GM21717 (cell line): ENCODE results near the gene ZNF658.
A peak's percentile ranks its signal among the peaks of the same experiment; 100 is the strongest.
"Not testable (repeated sequence)": the region's sequence is repeated elsewhere in the genome, so short reads cannot be mapped to it uniquely, and the experiment has no call there.

Experiments
- ATAC-seq: cut with Tn5 transposase; IDR thresholded peaks from one replicate; pipeline ENCODE4 v1.9.1; 2021; ENCODE audit warnings: mild to moderate bottlenecking, moderate library complexity; ENCODE audit not compliant: unreplicated experiment

ZNF658 gene

DNA sequence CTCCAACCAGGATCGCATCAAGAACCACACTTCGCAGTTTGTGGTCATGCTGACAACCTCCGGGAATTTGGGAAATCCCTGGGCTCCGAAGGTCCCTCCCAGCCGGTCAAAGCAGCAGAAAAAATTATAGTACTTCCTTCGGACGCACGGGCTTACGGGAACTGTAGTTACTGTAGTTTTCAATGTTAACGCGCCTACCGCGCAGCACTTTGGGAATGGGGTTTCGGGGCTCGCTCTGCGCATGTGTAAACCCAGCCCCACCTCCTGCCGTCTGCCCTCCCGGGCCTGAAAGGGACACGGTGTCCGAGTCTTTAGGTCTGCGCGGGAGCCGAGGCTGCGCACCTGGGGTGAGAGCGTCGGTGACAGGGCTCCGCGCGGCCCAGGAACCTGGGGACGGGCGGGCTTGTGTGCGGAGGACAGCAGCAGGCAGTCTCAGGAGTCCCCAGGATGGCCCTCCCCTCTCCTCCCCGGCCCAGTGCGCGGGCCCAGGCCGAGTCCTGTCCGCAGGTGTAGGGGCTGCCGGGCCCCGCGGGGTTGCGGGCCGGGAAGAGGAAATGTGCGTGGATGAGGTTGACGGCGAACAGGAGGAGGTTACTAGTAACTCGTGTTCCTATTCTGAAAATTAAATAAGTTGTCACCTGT lies at the start of gene ZNF658:
Gene ZNF658, plus strand, starts transcription at position 236 of the 642 bp plus-strand sequence. CDS start 2,837 bp downstream, outside the sequence.
- ATAC-seq: peak; percentile 99

GRCh38 chr9:66861732-66862131 lies 38.8 kb upstream of the ZNF658 start:
- not testable (repeated sequence) for ATAC-seq

DNA sequence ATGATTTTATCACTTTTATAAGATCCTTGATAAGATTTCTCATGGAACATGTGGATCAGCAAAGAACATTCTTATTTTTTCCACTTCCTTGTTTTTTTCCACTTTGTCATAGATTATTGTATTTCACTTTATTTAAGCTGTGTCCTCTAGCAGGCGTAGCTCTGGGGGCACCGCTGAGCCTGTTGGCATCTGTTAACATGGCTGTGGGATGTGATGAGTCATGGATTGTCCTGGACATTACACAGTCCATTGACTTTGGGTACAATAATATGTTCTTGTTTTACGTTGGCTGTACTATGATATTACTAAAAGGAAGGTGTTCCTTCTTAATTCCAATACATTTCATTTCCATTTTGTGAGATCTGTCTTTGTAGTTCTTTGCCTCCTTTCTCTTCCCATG lies 31.9 kb upstream of the ZNF658 start:
- ATAC-seq: not testable (repeated sequence)

DNA sequence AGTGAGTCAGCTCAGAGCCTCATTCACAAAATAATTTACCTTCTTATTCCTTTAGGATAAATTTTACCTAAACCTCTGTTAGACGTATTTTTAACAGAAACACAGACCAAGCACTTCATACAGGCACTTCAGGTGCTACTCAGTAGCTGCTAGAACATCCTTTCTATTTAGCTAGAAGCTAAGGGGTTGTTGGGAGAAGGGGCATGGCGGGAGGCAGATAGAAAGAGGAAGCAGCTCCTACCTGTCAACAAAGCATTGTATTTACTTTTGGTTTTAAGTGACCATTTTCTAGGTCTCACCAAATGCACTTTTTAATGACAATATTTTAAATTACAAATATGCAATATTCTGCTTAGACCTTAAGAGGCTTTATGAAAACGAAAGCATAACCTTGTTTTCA lies 19.9 kb upstream of the ZNF658 start:
- not testable (repeated sequence) for ATAC-seq

DNA sequence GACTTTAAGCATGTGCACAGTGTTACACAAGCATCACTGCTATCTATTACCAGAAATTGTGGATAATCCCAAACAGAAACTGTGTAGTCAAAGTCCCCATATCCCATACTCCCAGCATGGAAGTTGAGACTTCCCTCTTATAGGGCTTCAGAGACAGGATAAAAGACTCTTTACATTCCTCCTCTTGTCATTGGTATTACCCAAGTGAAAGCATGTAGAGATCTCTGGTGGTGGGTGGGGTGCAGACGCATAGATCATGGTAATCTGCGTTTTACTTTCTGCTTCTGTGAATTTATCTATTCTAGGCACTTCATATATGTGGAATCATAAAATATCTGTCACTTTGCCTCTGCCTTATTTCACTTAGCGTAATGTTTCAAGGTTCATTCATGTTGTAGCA lies 18.7 kb upstream of the ZNF658 start:
- ATAC-seq: not testable (repeated sequence)

GRCh38 chr9:66890334-66890733 lies 10.2 kb upstream of the ZNF658 start:
- ATAC-seq: peak; percentile 74

GRCh38 chr9:66901141-66901540 lies 616 bp downstream of the ZNF658 start:
- ATAC-seq: peak; percentile 27

GRCh38 chr9:66909560-66909959 lies 9.0 kb downstream of the ZNF658 start:
- ATAC-seq: not testable (repeated sequence)

- not testable (repeated sequence) for ATAC-seq
Measured at GRCh38 chr9:66920072-66920471, 19.5 kb downstream of the ZNF658 start.

DNA sequence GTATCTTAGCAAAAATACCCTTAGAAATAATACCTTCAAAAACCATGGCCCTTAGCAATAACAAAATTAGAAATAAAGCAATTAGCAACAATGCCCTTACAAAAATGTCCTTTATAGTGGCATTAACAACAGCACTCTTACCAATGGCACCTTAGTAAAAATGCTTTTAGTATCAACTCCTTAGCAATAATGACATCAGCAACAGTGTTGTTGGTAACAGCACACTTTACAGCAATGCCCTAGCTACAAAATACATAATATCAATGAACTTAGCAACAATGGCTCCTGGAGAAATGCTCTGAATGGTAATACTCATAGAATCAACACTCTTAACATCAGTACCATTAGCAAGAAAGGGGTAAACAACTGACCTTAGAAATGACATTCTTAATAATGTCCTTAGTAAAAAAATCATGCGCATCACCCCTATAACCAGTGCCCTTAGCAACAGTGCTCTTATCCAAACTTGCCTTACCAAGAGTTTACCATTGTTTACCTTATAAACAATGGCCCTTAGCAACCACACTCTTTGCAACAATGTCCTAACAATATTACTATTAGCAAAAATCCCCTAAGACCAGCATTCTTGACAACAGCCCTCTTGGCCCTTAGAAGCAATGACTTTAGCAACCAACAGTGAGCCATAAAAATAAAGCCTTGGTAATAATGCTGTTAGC lies 35.8 kb downstream of the ZNF658 start:
- ATAC-seq: not testable (repeated sequence)

- not testable (repeated sequence) for ATAC-seq
Measured at GRCh38 chr9:66937662-66938061, 37.1 kb downstream of the ZNF658 start.

GRCh38 chr9:66938322-66938721 lies 37.8 kb downstream of the ZNF658 start:
- ATAC-seq: not testable (repeated sequence)

GRCh38 chr9:66939878-66940830 lies 39.6 kb downstream of the ZNF658 start:
- ATAC-seq: not testable (repeated sequence)

- ATAC-seq: not testable (repeated sequence)
Measured at GRCh38 chr9:66942400-66943155, 42.1 kb downstream of the ZNF658 start.

DNA sequence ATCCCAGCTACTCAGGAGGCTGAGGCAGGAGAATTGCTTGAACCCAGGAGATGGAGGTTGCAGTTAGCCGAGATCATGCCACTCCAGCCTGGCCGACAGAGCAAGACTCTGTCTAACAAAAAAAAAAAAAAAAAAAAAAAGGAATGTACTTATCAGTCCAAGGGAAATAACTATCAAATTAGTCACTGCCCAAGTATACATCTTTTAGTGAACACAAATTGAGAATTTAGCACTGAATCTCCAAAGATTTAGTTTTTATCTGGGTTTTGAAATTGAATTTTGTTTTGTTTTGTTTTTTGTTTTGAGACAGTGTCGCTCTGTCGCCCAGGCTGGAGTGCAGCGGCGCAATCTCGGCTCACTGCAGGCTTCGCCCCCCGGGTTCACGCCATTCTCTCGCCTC lies 52.1 kb downstream of the ZNF658 start:
- not testable (repeated sequence) for ATAC-seq
